Left renal pelvis (tissue), 4 donors: ENCODE results near the gene LRRK1. TPM values are rescaled to one million over a fixed set of nuclear protein-coding genes. Genes with fewer than 3 reads are reported as not detected.

Source experiments
- DNase-seq, 4 donors: peaks; one replicate each; pipeline ENCODE4 v3.0.0-alpha.2; 2013; ENCODE audit warnings: low read depth in 4 of 4, low spot score in 3 of 4
- polyA plus RNA-seq, 4 donors: library from polyadenylated mRNA; unstranded; fragments of 120-200 nt; gene quantifications; one replicate each; pipeline ENCODE4 v1.2.1, GENCODE V29; 2013; ENCODE audit not compliant: insufficient read length in 4 of 4

LRRK1 gene
- polyA plus RNA-seq, 4 donors = 2.3 to 6.6 (median 4.0) TPM

- DNase-seq = no peak
Measured at GRCh38 chr15:100891307-100892012, 27.7 kb upstream of the LRRK1 start.

DNA sequence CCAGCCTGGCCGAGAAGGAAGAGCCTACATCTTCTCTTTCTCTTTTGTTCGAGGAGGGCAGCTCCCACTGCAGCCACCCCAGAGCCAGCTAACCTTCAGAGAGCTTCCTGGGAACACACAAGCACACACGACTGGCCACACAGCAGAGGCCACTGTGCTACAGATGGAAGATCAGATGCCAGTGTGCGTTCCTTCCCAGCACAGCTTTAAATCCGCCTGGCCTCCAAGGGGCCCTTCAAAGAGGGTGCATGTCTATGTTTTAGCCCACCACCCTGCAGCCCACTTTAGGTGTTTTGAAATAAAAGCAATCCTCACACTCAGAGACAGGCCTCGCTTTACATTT is 27.2 kb upstream of the LRRK1 start:
- DNase-seq = no peak

- DNase-seq = no peak
Measured at GRCh38 chr15:100893261-100893963, 25.7 kb upstream of the LRRK1 start.

DNA sequence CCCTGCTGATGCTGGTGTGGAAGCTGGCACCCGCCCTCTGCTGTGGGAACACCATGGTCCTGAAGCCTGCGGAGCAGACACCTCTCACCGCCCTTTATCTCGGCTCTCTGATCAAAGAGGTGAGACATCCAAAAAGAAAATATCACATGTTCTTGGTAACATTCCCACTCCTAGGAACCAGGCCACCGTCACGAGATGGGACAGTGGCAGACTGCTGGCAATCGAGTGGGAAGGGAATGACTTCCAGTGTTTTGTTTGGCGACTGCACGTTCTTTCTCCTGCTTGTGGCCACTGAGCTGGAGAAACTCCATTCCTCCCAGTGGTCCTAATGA is 25.2 kb upstream of the LRRK1 start:
- DNase-seq = no peak

GRCh38 chr15:100895721-100896120 is 23.4 kb upstream of the LRRK1 start:
- no peak for DNase-seq

- no peak for DNase-seq
Measured at GRCh38 chr15:100897221-100898151, 21.7 kb upstream of the LRRK1 start.

DNA sequence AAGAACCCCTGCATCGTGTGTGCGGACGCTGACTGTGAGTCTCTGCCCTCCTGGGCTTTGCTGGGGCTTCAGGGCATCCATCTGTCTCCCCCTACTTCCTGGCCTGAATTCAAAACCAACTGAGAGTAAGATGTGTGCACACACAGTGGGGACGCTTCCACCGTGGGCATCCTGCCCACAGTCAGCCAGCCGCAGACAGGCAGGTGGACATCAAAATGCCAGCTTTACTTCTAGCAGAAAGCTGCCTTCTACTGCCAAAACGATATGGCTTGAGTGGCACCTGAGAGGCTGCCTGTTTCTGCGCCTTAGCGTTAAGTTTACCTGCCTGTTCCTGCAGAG is 21.0 kb upstream of the LRRK1 start:
- DNase-seq = no peak

DNA sequence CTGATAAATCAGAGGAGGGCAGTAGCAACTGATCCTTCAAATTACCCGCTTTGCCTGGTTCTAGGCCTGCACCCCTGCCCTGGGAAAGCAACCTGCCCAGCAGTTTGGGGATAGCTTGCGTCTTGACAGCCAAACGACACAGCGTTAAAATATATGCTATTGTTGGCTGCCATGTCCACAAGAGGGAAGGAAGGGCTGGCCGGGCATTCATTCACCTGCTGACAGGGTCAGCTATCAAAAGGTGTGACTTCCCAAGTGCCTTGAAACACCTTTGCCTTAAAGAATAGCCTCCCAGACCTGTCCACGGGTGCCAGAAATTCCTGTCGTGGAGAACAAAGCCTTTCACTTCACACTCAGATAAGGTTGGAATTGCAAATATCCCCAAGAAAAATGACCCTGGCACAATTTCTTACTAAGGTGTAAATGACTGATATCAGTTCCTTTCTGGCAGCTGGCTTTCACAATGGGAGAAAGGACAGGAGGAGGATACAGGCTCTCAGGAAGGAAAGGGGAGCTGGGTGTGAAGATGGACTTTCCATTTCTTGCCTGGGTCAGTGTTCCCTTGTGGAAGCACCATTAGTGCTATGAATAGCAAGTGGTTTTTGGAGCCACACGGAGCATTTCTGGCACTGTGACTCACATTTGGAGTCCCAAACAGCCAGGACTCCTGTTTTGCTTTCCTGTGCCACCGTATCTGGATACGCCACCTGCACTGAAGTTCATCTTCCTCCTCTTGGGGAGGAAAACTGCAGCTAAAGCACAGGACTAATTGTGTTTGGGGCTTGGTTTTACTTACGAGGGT is 20.3 kb upstream of the LRRK1 start:
- DNase-seq = no peak

- no peak for DNase-seq
Measured at GRCh38 chr15:100899601-100900000, 19.6 kb upstream of the LRRK1 start.

DNA sequence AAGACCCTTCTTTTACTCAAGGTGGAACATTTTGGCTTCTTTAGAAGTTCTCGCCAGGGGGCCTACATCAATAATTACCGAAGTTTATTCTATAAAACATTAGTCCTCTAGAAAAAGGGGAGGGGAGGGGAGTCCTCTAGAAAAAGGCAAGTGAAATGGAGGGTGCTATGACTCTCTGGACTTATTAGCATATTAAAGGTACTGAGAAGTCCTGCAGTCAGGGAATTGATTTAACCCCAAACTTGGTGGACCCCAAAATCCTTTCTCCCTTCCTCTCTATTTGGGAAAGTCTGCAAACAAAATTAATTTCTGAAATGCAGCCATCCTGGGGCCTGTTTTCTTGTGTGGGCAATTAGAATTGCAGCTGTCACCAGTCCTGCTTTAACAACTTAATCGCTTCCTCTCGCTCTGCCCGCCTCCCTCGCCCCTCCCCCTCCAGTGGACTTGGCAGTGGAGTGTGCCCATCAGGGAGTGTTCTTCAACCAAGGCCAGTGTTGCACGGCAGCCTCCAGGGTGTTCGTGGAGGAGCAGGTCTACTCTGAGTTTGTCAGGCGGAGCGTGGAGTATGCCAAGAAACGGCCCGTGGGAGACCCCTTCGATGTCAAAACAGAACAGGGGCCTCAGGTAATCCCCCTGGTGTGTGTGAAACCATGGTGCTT is 18.9 kb upstream of the LRRK1 start:
- DNase-seq = no peak

GRCh38 chr15:100900795-100901169 is 18.4 kb upstream of the LRRK1 start:
- no peak for DNase-seq

- no peak for DNase-seq
Measured at GRCh38 chr15:100901296-100901695, 17.9 kb upstream of the LRRK1 start.

GRCh38 chr15:100901702-100902435 is 17.3 kb upstream of the LRRK1 start:
- DNase-seq = no peak

DNA sequence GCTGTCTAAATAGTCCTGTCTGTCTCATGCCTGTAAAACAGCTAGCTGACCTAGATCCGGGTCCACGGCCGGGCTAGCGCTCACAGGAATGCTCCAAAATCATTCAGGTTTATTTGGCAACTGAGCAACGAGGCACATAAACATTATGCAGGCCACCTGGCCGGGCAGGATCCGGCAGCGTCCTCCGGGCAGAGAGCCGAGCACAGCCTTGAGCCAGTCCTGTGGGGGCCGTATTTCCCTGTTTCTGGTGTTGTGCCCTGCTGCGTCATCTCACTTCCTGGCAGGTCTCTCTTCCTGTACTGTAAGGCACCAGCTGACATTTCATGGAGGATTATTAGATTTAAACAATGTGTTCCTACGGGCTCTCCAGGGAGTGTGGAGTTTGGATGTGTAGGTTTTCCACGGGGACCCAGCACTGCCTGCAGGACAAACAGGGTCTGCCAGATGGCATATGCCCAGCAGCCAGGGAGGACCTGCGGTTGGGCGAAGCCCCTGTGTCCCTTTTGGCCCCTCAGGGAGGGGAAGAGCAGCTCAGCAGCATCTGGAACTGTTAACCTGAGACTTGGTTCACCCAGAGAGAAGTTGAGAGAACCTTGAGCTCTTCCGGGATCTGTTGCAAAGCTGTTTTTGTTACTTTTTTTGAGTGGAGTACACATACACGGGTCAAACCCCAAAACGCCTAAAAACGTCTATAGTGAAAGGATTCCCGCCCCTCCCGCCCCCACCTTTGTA is 16.6 kb upstream of the LRRK1 start:
- DNase-seq = peak; percentile 61 to 72 (median 68)

DNA sequence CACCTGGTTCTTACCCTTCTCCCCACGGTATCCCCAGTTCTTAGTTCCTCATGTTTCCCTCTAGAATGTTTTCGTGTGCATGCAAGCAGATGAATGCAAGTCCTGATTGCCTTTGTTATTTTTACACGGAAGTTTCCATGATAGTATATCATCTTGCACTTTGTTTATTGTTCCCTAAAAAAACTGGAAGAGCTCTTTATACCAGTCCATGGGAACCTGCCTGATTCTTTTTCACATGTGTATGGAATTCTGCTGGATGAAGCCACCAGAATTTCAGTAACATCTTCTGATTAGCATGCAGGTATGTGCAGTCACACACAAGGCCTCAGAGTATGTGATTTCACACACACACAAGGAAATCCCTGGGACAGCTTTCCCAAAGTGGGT is 16.0 kb upstream of the LRRK1 start:
- no peak for DNase-seq

GRCh38 chr15:100905850-100906249 is 13.3 kb upstream of the LRRK1 start:
- no peak for DNase-seq

DNA sequence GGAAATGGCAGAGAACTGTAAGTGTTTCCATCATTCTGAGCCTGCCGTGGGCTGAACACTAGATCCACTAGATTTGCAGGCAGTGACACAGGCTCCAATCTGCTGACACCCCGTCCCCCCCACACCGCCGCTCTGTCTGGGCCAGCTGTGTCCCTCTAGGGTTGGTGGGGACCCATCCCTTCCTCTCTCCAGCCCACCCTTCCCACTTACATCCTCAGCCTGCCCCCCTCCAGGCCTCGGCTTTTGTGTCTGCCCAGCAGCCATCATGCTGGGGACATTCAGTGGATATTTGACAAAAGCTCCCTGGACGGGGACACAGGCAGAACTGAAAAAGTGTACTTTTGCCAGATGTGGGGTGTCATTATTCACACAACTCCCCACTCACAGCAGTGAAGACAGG is 10.7 kb upstream of the LRRK1 start:
- DNase-seq = no peak

DNA sequence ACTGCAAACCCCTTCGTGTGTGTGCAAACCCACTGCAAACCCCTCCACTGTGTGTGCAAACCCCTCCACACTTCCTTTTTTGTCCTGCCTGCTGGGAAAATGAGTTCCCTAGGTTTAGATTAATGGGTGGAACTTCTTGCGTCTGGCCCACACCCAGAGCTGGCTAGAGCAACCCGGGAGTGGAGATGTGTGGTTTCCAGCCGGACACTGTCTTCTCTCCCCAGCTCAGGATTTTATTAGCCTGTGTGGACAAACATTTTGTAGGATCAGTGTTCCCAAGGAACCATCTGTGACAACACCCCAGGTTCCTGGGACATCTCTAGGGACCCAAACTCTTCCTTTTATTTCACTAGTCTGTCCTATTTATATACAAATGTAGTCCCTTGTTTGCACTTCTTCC is 9.6 kb upstream of the LRRK1 start:
- DNase-seq = no peak
